ENCODE results near the gene COQ3. TPM values are rescaled to one million over a fixed set of nuclear protein-coding genes. Genes with fewer than 3 reads are reported as not detected.

Gene COQ3
- total RNA-seq, 1 experiment from 2014 or later, result 10.9 TPM

GRCh38 chr6:99378636-99379035 is 15.4 kb downstream of the COQ3 start:
- Mint-ChIP-seq H3K36me3 (ENCODE audit: insufficient read depth in 1 of 3, low read depth in 3 of 3) (no peaks in the 10 kb centered on the region), H3K9me3 (no peaks in the 10 kb centered on the region), H3K27me3 (ENCODE audit: low read depth) (no peaks in the 10 kb centered on the region), H3K27ac (no peak overlapping the region; a peak in 1 of 7 replicates), H3K4me3 (no peak overlapping the region), H3K4me1 (no peaks in the 10 kb centered on the region)
- Histone ChIP-seq H3K27me3 (ENCODE audit: insufficient read depth, low read length) (no peaks in the 10 kb centered on the region), H3K4me2 (ENCODE audit: insufficient read depth, insufficient read length, low read length) (no peak overlapping the region), H4K5ac (ENCODE audit: insufficient read length, low read depth, low read length) (no peak overlapping the region), H2BK15ac (ENCODE audit: low read depth, low read length) (no peak overlapping the region), H3K14ac (ENCODE audit: insufficient read depth, low read length) (no peak overlapping the region), H3K79me2 (ENCODE audit: insufficient read depth, low read length) (no peaks in the 10 kb centered on the region), H3K9me3 (ENCODE audit: control insufficient read depth, low read depth, low read length) (no peaks in the 10 kb centered on the region), H4K91ac (ENCODE audit: insufficient read length, low read depth, low read length) (no peak overlapping the region), H3K23me2 (ENCODE audit: insufficient read length, low read depth, low read length, poor library complexity, severe bottlenecking) (no peaks in the 10 kb centered on the region), H2AFZ (ENCODE audit: low read length) (no peak overlapping the region), H2BK20ac (ENCODE audit: low read depth, low read length, poor library complexity, severe bottlenecking) (no peak overlapping the region), H2BK120ac (ENCODE audit: low read depth, low read length, poor library complexity, severe bottlenecking) (no peak overlapping the region), H3K56ac (ENCODE audit: insufficient read length, low read depth, low read length) (no peak overlapping the region), H3K79me1 (ENCODE audit: insufficient read depth, low read depth, low read length, poor library complexity, severe bottlenecking) (no peaks in the 10 kb centered on the region), H2BK12ac (ENCODE audit: insufficient read length, low read depth, low read length) (no peak overlapping the region), H3T11ph (ENCODE audit: low read length) (no peak overlapping the region), H3K4me1 (ENCODE audit: insufficient read depth, low read length) (no peaks in the 10 kb centered on the region), H3K27ac (ENCODE audit: insufficient read length, low read depth, low read length) (no peak overlapping the region), H3K23ac (ENCODE audit: insufficient read length, low read depth, low read length) (no peak overlapping the region), H2BK5ac (ENCODE audit: insufficient read length, low read length) (no peak overlapping the region), H4K20me1 (ENCODE audit: control insufficient read depth, insufficient read depth, insufficient read length) (no peaks in the 10 kb centered on the region), H3K18ac (ENCODE audit: insufficient read length, low read depth, low read length) (no peak overlapping the region), H3K4ac (ENCODE audit: low read depth, low read length) (no peak overlapping the region), H4K8ac (replicated peaks; ENCODE audit: insufficient read length, low read depth, low read length) (no peak overlapping the region), H3K9ac (ENCODE audit: extremely low read depth, insufficient read length, low read length) (no peak overlapping the region), H2AK5ac (ENCODE audit: insufficient read length, low read length) (no peak overlapping the region)
- no peak for DNase-seq
- TF ChIP-seq, protein P1, sequence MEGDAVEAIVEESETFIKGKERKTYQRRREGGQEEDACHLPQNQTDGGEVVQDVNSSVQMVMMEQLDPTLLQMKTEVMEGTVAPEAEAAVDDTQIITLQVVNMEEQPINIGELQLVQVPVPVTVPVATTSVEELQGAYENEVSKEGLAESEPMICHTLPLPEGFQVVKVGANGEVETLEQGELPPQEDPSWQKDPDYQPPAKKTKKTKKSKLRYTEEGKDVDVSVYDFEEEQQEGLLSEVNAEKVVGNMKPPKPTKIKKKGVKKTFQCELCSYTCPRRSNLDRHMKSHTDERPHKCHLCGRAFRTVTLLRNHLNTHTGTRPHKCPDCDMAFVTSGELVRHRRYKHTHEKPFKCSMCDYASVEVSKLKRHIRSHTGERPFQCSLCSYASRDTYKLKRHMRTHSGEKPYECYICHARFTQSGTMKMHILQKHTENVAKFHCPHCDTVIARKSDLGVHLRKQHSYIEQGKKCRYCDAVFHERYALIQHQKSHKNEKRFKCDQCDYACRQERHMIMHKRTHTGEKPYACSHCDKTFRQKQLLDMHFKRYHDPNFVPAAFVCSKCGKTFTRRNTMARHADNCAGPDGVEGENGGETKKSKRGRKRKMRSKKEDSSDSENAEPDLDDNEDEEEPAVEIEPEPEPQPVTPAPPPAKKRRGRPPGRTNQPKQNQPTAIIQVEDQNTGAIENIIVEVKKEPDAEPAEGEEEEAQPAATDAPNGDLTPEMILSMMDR (conservative IDR thresholded peaks at IDR 0.05), result no peak

Measured in H9 (cell line).